Kidney (tissue), 14 donors: ENCODE measurements around the gene TRMT44. TPM values are rescaled to one million over a fixed set of nuclear protein-coding genes. Genes with fewer than 3 reads are reported as not detected.
A peak's percentile ranks its signal among the peaks of the same experiment; 100 is the strongest.
"Not testable (repeated sequence)": the region's sequence is repeated elsewhere in the genome, so short reads cannot be mapped to it uniquely, and the experiment has no call there.

Experiments
- DNase-seq, 5 donors: peaks; one replicate each; pipeline ENCODE4 v3.0.0-alpha.2; 2013 to 2020
- FAIRE-seq: peaks from 2 replicates; lab custom pipeline; 2012; peaks lifted over from hg19 to GRCh38; lab: Jason Lieb, UNC
- H3K27ac ChIP-seq, 2 donors: one replicate each; pipeline ENCODE4 v1.7.0; 2013; ENCODE audit warnings: low read depth in 2 of 2, low read length in 2 of 2, inconsistent platforms in 1 of 2
- H3K27me3 ChIP-seq: one replicate; pipeline ENCODE4 v1.7.1; 2013; ENCODE audit warnings: low read length, inconsistent platforms; ENCODE audit not compliant: control insufficient read depth, insufficient read depth
- H3K36me3 ChIP-seq, 3 donors: one replicate each; pipeline versions ENCODE4 v1.7.0 to v1.7.1; 2013; ENCODE audit warnings: low read length in 3 of 3, control low read depth in 1 of 3, inconsistent platforms in 1 of 3; ENCODE audit not compliant: insufficient read depth in 3 of 3, control insufficient read depth in 2 of 3
- H3K4me1 ChIP-seq, 3 donors: one replicate each; pipeline versions ENCODE4 v1.7.0 to v1.7.1; 2013; ENCODE audit warnings: low read length in 3 of 3, inconsistent platforms in 1 of 3, low read depth in 1 of 3; ENCODE audit not compliant: control insufficient read depth in 2 of 3, insufficient read depth in 2 of 3
- H3K4me3 ChIP-seq, 3 donors: one replicate each; pipeline versions ENCODE4 v1.7.0 to v1.8.1; 2013; ENCODE audit warnings: low read length in 3 of 3, control low read depth in 1 of 3, inconsistent platforms in 1 of 3
- H3K9ac ChIP-seq, 3 donors: one replicate each; pipeline versions ENCODE4 v1.7.0 to v1.7.1; 2013; ENCODE audit warnings: low read length in 3 of 3, control low read depth in 1 of 3, inconsistent platforms in 1 of 3
- H3K9me3 ChIP-seq, 3 donors: one replicate each; pipeline versions ENCODE4 v1.7.0 to v1.7.1; 2013; ENCODE audit warnings: low read length in 3 of 3, control low read depth in 1 of 3, inconsistent platforms in 1 of 3; ENCODE audit not compliant: control insufficient read depth in 2 of 3, insufficient read depth in 1 of 3
- intact Hi-C: fragments of 100-400 bp; cut with DNase I; formaldehyde crosslinking; loops from one replicate; pipeline ENCODE4 v1.11.1; 2022
- polyA plus RNA-seq: library from polyadenylated mRNA; stranded (reverse); fragments of 350-450 nt; fragmentation: Illumina TruSeq; extraction: RNeasy Lipid Tissue Mini Kit (QIAGEN cat#74804); gene quantifications from one replicate; pipeline ENCODE4 v1.2.3, GENCODE V29; 2014; ENCODE audit warnings: low read depth, low replicate concordance; ENCODE audit not compliant: insufficient read depth
- total RNA-seq: library from RNA; stranded (reverse); fragmentation: NEBNext Ultra II Directional; extraction: Animal tissue kit (Norgen Biotek cat#: 25700); gene quantifications from one replicate; pipeline ENCODE4 v1.2.1, GENCODE V29; 2021
- TF ChIP-seq, protein P1 (sequence below): IDR thresholded peaks from 3 replicates; pipeline ENCODE4 v1.5.1; 2012; ENCODE audit warnings: mild to moderate bottlenecking, moderate library complexity, borderline replicate concordance; ENCODE audit not compliant: insufficient read depth; ENCODE audit errors: extremely low read depth
- donor health status: control.
- donor health status: control.
- donor health status: control.
- donor health status: control.
- donor health status: control.
- donor health status: DM: yes; HTN: yes; CAD: no.
- donor health status: Normal renal cell carcinoma (clear cell type).

The TRMT44 gene
- total and polyA plus RNA-seq, 2 donors from 2014 or later: 5.1 to 20.1 TPM

DNA sequence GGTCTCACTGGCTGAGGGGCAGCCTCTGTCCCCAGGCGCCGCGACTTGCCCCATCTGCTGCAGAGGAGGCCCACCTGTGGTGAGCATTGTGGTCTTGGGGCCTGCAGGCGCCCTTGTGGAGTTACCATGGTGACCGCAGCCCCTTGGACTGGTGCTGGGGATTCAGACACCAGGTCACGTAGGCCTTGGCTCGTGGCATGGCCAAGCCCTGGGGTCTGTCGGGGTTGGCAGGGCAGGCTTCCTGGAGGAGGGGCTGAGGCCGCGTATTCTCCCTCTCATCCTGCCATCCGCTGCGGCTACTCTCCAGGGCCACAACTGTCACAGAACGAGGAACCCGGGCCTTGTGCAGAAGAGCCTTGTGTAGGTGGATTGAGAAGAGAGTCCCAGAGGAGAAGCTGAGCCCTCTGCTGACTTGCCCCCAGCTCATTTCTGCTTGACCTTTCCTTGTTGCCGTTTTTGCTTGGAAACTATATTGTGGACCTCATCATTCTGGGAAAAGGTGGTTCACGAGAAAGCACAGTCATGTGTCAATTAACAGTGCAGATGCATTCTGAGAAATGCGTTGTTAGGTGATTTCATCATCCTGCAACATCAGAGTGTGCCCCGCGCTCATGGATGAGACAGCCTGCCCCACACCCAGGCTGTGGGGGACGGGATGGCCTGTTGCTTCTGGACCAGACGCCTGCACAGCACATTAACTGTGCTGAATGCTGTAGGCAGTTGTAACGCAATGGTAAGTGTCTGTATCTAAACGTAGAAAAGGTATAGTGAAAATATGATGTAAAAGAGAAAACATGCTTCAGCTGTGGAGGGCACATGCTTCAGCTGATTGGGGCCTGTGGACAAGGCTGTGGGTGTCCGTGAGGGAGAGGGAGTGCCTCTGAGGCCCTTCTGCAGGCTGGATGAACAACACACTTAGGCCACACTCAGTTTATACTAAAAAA, 38.5 kb downstream of the TRMT44 start:
- no peaks in the 10 kb centered on the region for H3K9me3 ChIP-seq
- intact Hi-C loops: no loop called here
- TF ChIP-seq, protein P1, sequence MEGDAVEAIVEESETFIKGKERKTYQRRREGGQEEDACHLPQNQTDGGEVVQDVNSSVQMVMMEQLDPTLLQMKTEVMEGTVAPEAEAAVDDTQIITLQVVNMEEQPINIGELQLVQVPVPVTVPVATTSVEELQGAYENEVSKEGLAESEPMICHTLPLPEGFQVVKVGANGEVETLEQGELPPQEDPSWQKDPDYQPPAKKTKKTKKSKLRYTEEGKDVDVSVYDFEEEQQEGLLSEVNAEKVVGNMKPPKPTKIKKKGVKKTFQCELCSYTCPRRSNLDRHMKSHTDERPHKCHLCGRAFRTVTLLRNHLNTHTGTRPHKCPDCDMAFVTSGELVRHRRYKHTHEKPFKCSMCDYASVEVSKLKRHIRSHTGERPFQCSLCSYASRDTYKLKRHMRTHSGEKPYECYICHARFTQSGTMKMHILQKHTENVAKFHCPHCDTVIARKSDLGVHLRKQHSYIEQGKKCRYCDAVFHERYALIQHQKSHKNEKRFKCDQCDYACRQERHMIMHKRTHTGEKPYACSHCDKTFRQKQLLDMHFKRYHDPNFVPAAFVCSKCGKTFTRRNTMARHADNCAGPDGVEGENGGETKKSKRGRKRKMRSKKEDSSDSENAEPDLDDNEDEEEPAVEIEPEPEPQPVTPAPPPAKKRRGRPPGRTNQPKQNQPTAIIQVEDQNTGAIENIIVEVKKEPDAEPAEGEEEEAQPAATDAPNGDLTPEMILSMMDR: no peak
- FAIRE-seq (no peak), DNase-seq (no peak)
- no peaks in the 10 kb centered on the region for H3K27me3 ChIP-seq
- H3K36me3 ChIP-seq: peaks cover 0 to 2% (median 0%) of the 10 kb centered on the region in 3 donors
- no peak overlapping the region for H3K27ac ChIP-seq
- peaks cover 0 to 2% (median 0%) of the 10 kb centered on the region in 3 donors for H3K4me1 ChIP-seq
- H3K4me3 ChIP-seq: no peak overlapping the region
- no peak overlapping the region for H3K9ac ChIP-seq

DNA sequence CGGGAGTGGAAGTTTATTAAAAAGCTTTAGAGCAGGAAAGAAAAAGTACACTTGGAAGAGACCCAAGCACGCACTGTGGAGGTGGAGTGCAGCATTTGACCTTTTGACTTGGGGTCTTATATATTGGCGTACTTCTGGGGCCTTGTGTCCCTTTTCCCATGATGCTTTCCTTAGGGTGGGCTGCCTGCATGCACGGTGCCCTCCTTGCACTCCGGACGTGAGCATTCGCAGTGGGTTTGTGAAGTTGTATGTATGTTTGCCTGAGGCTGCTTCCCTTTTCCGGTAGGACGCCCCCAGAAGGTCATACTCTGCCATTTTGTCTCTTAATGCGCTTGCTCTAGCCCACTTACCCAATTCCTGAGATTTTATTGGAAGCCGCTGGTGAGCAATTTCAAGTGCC, 39.6 kb downstream of the TRMT44 start:
- Histone ChIP-seq H3K4me1 (no peaks in the 10 kb centered on the region), H3K4me3 (no peak overlapping the region), H3K9me3 (no peaks in the 10 kb centered on the region), H3K27ac (no peak overlapping the region), H3K9ac (no peak overlapping the region), H3K27me3 (no peaks in the 10 kb centered on the region), H3K36me3 (peaks cover 0 to 2% (median 0%) of the 10 kb centered on the region in 3 donors)
- TF ChIP-seq, protein P1: no peak
- intact Hi-C loops: no loop called here
- FAIRE-seq: no peak
- no peak for DNase-seq

DNA sequence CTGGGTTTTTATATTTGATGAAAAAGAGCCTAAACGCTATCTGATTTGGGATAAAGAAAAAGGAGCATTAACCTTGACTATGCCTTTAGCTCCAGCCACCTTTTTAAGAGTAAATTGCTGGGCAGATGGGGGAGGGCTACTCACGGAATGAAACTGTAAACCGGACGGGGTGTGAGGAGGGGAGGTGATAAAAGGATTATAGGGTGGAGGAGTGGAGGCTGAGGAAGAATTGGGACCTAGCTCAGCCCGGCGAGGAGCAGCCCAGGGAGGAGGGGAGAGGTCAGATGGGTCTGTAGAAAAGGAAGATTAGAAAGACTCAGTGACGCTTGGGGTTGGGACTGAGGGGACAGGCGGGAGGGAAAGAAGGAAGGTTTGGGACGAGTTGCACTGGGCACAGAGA, 46.1 kb downstream of the TRMT44 start:
- H3K36me3 ChIP-seq, FAIRE-seq, intact Hi-C loops: not testable (repeated sequence)

DNA sequence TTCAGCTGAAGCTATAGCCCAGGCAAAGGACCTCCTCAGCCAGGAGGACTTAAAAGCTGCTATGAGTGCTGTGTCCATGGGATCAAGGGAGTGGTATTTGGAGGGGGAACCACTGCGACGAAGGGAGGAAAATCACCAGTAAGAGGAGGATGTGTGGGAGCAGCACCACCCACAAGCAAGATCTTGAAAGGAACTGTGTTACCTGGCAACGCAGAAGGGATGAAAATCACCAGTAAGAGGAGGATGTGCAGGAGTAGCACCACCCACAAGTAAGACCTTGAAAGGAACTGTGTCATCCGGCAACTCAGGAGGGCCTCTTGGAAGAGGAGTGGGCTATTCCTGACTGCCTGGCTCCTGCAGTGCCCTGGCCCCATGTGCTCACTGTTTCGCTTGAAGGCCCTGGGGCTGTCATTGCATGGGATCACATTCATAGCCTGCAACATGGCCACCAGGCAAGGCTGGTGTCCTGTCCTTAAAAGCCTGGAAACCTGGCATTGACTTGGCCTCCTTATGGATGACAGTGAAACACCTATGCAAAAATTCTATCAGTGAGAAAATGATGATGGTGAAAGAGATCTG, 48.3 kb downstream of the TRMT44 start:
- Histone ChIP-seq H3K4me3 (no peak overlapping the region), H3K27ac (no peak overlapping the region), H3K9me3 (no peaks in the 10 kb centered on the region), H3K4me1 (no peaks in the 10 kb centered on the region), H3K9ac (no peak overlapping the region), H3K27me3 (no peaks in the 10 kb centered on the region), H3K36me3 (no peaks in the 10 kb centered on the region)
- DNase-seq (no peak), FAIRE-seq (no peak)
- intact Hi-C loops: no loop called here
- TF ChIP-seq, protein P1: no peak

More for the DNA sequence above, 46.1 kb downstream of the TRMT44 start:
- DNase-seq: peak in 2 of 5 donors; percentile 41 to 44
- not testable (repeated sequence) for H3K4me1 ChIP-seq, H3K27me3 ChIP-seq, H3K9me3 ChIP-seq, H3K4me3 ChIP-seq, H3K9ac ChIP-seq, H3K27ac ChIP-seq

DNA sequence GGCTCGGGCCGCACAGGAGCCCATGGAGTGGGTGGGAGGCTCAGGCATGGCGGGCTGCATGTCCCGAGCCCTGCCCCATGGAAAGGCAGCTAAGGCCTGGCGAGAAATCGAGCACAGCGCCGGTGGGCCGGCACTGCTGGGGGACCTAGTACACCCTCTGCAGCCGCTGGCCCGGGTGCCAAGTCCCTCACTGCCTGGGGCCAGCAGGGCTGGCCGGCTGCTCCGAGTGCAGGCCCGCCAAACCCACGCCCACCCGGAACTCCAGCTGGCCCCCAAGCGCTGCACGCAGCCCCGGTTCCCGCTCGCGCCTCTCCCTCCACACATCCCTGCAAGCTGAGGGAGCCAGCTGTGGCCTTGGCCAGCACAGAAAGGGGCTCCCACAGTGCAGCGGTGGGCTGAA, 50.9 kb downstream of the TRMT44 start:
- intact Hi-C loops, H3K9ac ChIP-seq, H3K27me3 ChIP-seq, H3K4me1 ChIP-seq, FAIRE-seq, H3K27ac ChIP-seq, H3K4me3 ChIP-seq, H3K36me3 ChIP-seq, H3K9me3 ChIP-seq, DNase-seq: not testable (repeated sequence)
